Hepatocyte (in vitro differentiated cells): ENCODE results near the gene TMCO5A.

Experiments used
- CTCF ChIP-seq: fragments of 200-600 bp; sonication (generic); IDR thresholded peaks from 2 replicates; pipeline ENCODE4 v1.5.1; 2016; ENCODE audit warnings: antibody characterized with exemption, mild to moderate bottlenecking; ENCODE audit not compliant: poor library complexity
- EZH2phosphoT487 ChIP-seq: fragments of 200-600 bp; sonication (generic); IDR thresholded peaks from one replicate; pipeline ENCODE4 v1.6.1; 2018; ENCODE audit warnings: antibody characterized with exemption, mild to moderate bottlenecking, low read depth, moderate library complexity; ENCODE audit not compliant: unreplicated experiment, severe bottlenecking

- TF ChIP-seq CTCF (no peak), EZH2phosphoT487 (no peak)
Measured at GRCh38 chr15:37933666-37934065, 774 bp upstream of the TMCO5A start.
